Measurements from ENCODE around the gene NMT1.

The NMT1 gene

GRCh38 chr17:45143094-45143670 is 82.1 kb downstream of the NMT1 start:
- no peak for TF ChIP-seq CTCF (conservative IDR thresholded peaks at IDR 0.05; ENCODE audit: low read depth, low read length)
- Histone ChIP-seq H3K4me2 (no peak overlapping the region), H2AFZ (ENCODE audit: low read depth) (no peak overlapping the region), H3K27ac (no peak overlapping the region), H3K79me2 (ENCODE audit: insufficient read depth, low read depth) (no peaks in the 10 kb centered on the region), H3K36me3 (ENCODE audit: insufficient read depth) (no peaks in the 10 kb centered on the region), H3K4me3 (IDR thresholded peaks at IDR 0.05; ENCODE audit: insufficient read depth, low read depth, low read length) (no peak overlapping the region), H3K4me1 (ENCODE audit: low read depth, poor library complexity, severe bottlenecking) (peaks cover 9% of the 10 kb centered on the region), H3K9ac (no peak overlapping the region), H3K27me3 (ENCODE audit: insufficient read depth, low read depth) (no peaks in the 10 kb centered on the region), H4K20me1 (ENCODE audit: insufficient read depth) (no peaks in the 10 kb centered on the region)

- Histone ChIP-seq H4K20me1 (ENCODE audit: insufficient read depth) (no peaks in the 10 kb centered on the region), H3K4me2 (no peak overlapping the region), H3K4me1 (ENCODE audit: low read depth, poor library complexity, severe bottlenecking) (peaks cover 9% of the 10 kb centered on the region), H3K36me3 (ENCODE audit: insufficient read depth) (no peaks in the 10 kb centered on the region), H3K79me2 (ENCODE audit: insufficient read depth, low read depth) (peaks cover under 1% of the 10 kb centered on the region; the same call in 1 of the 2 replicates), H3K4me3 (IDR thresholded peaks at IDR 0.05; ENCODE audit: insufficient read depth, low read depth, low read length) (no peak overlapping the region), H3K27me3 (ENCODE audit: insufficient read depth, low read depth) (no peaks in the 10 kb centered on the region), H2AFZ (ENCODE audit: low read depth) (no peak overlapping the region), H3K27ac (no peak overlapping the region), H3K9ac (no peak overlapping the region)
- no peak for TF ChIP-seq CTCF (conservative IDR thresholded peaks at IDR 0.05; ENCODE audit: low read depth, low read length)
Measured at GRCh38 chr17:45143767-45144198, 82.7 kb downstream of the NMT1 start.

- Histone ChIP-seq H4K20me1 (ENCODE audit: insufficient read depth) (no peaks in the 10 kb centered on the region), H3K36me3 (ENCODE audit: insufficient read depth) (no peaks in the 10 kb centered on the region), H3K4me3 (IDR thresholded peaks at IDR 0.05; ENCODE audit: insufficient read depth, low read depth, low read length) (no peak overlapping the region), H2AFZ (ENCODE audit: low read depth) (no peak overlapping the region), H3K27me3 (ENCODE audit: insufficient read depth, low read depth) (no peaks in the 10 kb centered on the region), H3K4me1 (ENCODE audit: low read depth, poor library complexity, severe bottlenecking) (peaks cover 9% of the 10 kb centered on the region), H3K79me2 (ENCODE audit: insufficient read depth, low read depth) (peaks cover 7% of the 10 kb centered on the region; the same call in 1 of the 2 replicates), H3K27ac (no peak overlapping the region), H3K9ac (no peak overlapping the region), H3K4me2 (no peak overlapping the region)
- no peak for TF ChIP-seq CTCF (conservative IDR thresholded peaks at IDR 0.05; ENCODE audit: low read depth, low read length)
Measured at GRCh38 chr17:45144199-45145034, 83.3 kb downstream of the NMT1 start.

GRCh38 chr17:45145035-45145389 is 83.9 kb downstream of the NMT1 start:
- TF ChIP-seq CTCF (conservative IDR thresholded peaks at IDR 0.05; ENCODE audit: low read depth, low read length) = no peak
- no peak overlapping the region for H3K4me3 ChIP-seq (IDR thresholded peaks at IDR 0.05; ENCODE audit: insufficient read depth, low read depth, low read length)
- no peak overlapping the region for H3K27ac ChIP-seq
- no peak overlapping the region for H3K9ac ChIP-seq
- no peak overlapping the region for H3K4me2 ChIP-seq
- no peak overlapping the region for H2AFZ ChIP-seq (ENCODE audit: low read depth)
- H4K20me1 ChIP-seq (ENCODE audit: insufficient read depth) = no peaks in the 10 kb centered on the region
- H3K27me3 ChIP-seq (ENCODE audit: insufficient read depth, low read depth) = no peaks in the 10 kb centered on the region
- peaks cover 9% of the 10 kb centered on the region for H3K4me1 ChIP-seq (ENCODE audit: low read depth, poor library complexity, severe bottlenecking)
- no peaks in the 10 kb centered on the region for H3K36me3 ChIP-seq (ENCODE audit: insufficient read depth)
- peaks cover 7% of the 10 kb centered on the region; the same call in 1 of the 2 replicates for H3K79me2 ChIP-seq (ENCODE audit: insufficient read depth, low read depth)
